ENCODE measurements around the gene GOLT1B. TPM values are rescaled to one million over a fixed set of nuclear protein-coding genes. Genes with fewer than 3 reads are reported as not detected.
"Not testable (repeated sequence)": the region's sequence is repeated elsewhere in the genome, so short reads cannot be mapped to it uniquely, and the experiment has no call there.

GOLT1B gene
- total RNA-seq, 1 experiment from 2014 or later: 19.0 TPM

DNA sequence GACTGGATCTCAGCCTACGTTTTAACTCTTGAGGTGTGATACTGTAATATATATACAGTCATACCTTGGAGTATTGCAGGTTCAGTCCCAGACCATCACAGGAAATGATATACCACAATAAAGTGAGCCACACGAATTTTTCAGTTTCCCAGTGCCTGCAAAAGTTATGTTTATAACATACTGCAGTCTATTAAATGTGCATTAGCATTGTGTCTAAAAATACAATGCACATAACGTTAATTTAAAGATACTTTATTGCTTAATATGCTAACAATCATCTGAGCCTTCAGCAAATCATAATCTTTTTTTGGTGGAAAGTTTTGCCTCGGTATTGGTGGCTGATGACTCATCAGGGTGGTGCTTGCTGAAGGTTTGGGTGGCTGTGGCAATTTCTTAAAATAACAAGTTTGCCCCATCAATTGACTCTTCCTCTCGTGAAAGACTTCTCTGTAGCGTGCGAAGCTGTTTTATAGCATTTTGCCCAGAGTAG is 45.3 kb upstream of the GOLT1B start:
- TF ChIP-seq EZH2 (IDR thresholded peaks at IDR 0.05; ENCODE audit: low read length, unreplicated experiment) (no peak), EZH2phosphoT487 (IDR thresholded peaks at IDR 0.05; ENCODE audit: borderline replicate concordance, low read length) (no peak)
- TF ChIP-seq, protein P1, sequence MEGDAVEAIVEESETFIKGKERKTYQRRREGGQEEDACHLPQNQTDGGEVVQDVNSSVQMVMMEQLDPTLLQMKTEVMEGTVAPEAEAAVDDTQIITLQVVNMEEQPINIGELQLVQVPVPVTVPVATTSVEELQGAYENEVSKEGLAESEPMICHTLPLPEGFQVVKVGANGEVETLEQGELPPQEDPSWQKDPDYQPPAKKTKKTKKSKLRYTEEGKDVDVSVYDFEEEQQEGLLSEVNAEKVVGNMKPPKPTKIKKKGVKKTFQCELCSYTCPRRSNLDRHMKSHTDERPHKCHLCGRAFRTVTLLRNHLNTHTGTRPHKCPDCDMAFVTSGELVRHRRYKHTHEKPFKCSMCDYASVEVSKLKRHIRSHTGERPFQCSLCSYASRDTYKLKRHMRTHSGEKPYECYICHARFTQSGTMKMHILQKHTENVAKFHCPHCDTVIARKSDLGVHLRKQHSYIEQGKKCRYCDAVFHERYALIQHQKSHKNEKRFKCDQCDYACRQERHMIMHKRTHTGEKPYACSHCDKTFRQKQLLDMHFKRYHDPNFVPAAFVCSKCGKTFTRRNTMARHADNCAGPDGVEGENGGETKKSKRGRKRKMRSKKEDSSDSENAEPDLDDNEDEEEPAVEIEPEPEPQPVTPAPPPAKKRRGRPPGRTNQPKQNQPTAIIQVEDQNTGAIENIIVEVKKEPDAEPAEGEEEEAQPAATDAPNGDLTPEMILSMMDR (conservative IDR thresholded peaks at IDR 0.05; ENCODE audit: low read depth, low read length): no peak
- peaks cover 2% of the 10 kb centered on the region; the same call in 1 of the 2 replicates for H3K36me3 ChIP-seq (ENCODE audit: low read depth, low read length)
- ChIA-PET CTCF (no interaction called here), POLR2A (ENCODE audit: unreplicated experiment) (no interaction called here)
- H3K9me2 ChIP-seq (replicated peaks; ENCODE audit: low read length): no peaks in the 10 kb centered on the region
- no peaks in the 10 kb centered on the region for H3K4me1 ChIP-seq (ENCODE audit: insufficient read depth, low read length)
- no peak overlapping the region for H3K4me3 ChIP-seq (ENCODE audit: low read length)
- intact Hi-C loops (cut with micrococcal nuclease): no loop called here
- H3K27ac ChIP-seq (ENCODE audit: low read length): no peak overlapping the region
- BruUV-seq (replicated peaks): no TSS peak
- no peaks in the 10 kb centered on the region for H3K9me3 ChIP-seq (ENCODE audit: low read length)
- H3K9ac ChIP-seq (ENCODE audit: low read length): no peak overlapping the region
- H3K79me2 ChIP-seq (ENCODE audit: low read length): no peaks in the 10 kb centered on the region
- H3K4me2 ChIP-seq (ENCODE audit: low read length): no peak overlapping the region
- H3K27me3 ChIP-seq (ENCODE audit: low read length): no peaks in the 10 kb centered on the region
- no peaks in the 10 kb centered on the region for H3F3A ChIP-seq (ENCODE audit: low read length, unreplicated experiment)
- ATAC-seq (no peak), DNase-seq (peak; percentile 10)
- no peaks in the 10 kb centered on the region for H4K20me1 ChIP-seq (ENCODE audit: low read length)
- no peak overlapping the region for H2AFZ ChIP-seq (ENCODE audit: low read length)

DNA sequence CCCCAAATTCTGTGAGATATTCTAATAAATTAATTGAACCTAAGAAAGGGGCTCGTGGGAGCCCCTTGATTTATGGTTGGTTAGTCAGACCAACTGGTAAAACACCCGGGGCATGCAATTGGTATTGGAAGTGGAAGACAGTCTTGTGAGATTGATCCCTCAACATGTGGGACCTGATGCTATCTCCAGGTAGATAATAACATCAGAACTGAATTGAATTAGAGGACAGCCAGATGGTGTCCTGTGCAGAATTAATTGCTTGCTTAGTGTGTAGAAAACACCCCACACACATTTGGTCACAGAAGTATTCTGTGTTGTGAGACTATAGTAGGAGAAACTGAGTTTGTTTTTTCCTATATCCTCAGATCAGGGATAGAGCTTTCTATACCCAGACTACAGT is 42.1 kb upstream of the GOLT1B start:
- Histone ChIP-seq H4K20me1 (ENCODE audit: low read length) (no peaks in the 10 kb centered on the region), H2AFZ (ENCODE audit: low read length) (no peak overlapping the region), H3K36me3 (ENCODE audit: low read depth, low read length) (peaks cover 2% of the 10 kb centered on the region; the same call in 1 of the 2 replicates), H3K79me2 (ENCODE audit: low read length) (no peaks in the 10 kb centered on the region), H3K27me3 (ENCODE audit: low read length) (no peaks in the 10 kb centered on the region), H3K27ac (ENCODE audit: low read length) (no peak overlapping the region), H3K4me2 (ENCODE audit: low read length) (no peak overlapping the region), H3F3A (ENCODE audit: low read length, unreplicated experiment) (no peaks in the 10 kb centered on the region), H3K4me1 (ENCODE audit: insufficient read depth, low read length) (no peaks in the 10 kb centered on the region), H3K9ac (ENCODE audit: low read length) (no peak overlapping the region), H3K9me2 (replicated peaks; ENCODE audit: low read length) (no peaks in the 10 kb centered on the region), H3K4me3 (ENCODE audit: low read length) (no peak overlapping the region), H3K9me3 (ENCODE audit: low read length) (no peaks in the 10 kb centered on the region)
- DNase-seq: no peak
- no TSS peak for BruUV-seq (replicated peaks)
- no peak for ATAC-seq
- ChIA-PET POLR2A (ENCODE audit: unreplicated experiment) (no interaction called here), CTCF (no interaction called here)
- TF ChIP-seq, protein P1 (conservative IDR thresholded peaks at IDR 0.05; ENCODE audit: low read depth, low read length): no peak
- TF ChIP-seq EZH2phosphoT487 (IDR thresholded peaks at IDR 0.05; ENCODE audit: borderline replicate concordance, low read length) (no peak), EZH2 (IDR thresholded peaks at IDR 0.05; ENCODE audit: low read length, unreplicated experiment) (no peak)
- intact Hi-C loops (cut with micrococcal nuclease): no loop called here

DNA sequence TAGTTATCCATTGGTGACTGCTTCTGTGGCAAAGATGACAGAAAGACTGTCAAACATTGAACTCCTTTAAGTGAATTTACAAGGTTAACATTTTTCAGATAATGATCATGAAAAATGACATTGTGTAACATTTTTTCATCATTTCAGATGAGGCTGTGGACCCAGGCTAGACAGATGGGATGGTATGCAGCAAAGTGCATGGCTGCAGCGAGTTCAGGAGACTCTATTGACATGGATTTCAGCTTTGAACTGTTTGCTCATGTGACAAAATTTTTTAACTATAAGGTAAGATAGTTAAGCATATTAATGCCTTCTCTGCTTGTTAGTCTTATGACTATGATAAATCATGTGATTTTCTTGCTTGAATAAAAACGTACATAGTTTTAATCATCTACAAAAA is 34.3 kb upstream of the GOLT1B start:
- H3K4me3 ChIP-seq (ENCODE audit: low read length); H3K9me2 ChIP-seq (replicated peaks; ENCODE audit: low read length); H3K4me2 ChIP-seq (ENCODE audit: low read length); BruUV-seq (replicated peaks); H3K36me3 ChIP-seq (ENCODE audit: low read depth, low read length); H4K20me1 ChIP-seq (ENCODE audit: low read length); DNase-seq; POLR2A ChIA-PET (ENCODE audit: unreplicated experiment); H3K4me1 ChIP-seq (ENCODE audit: insufficient read depth, low read length); CTCF ChIA-PET; H3K27me3 ChIP-seq (ENCODE audit: low read length); H3K9me3 ChIP-seq (ENCODE audit: low read length); H3K27ac ChIP-seq (ENCODE audit: low read length); H3F3A ChIP-seq (ENCODE audit: low read length, unreplicated experiment); ATAC-seq; H3K79me2 ChIP-seq (ENCODE audit: low read length); H3K9ac ChIP-seq (ENCODE audit: low read length); H2AFZ ChIP-seq (ENCODE audit: low read length): not testable (repeated sequence)
- intact Hi-C loops (cut with micrococcal nuclease): loop anchor here (10.0 kb wide), 1 partner anchor 213 kb away; no protein-coding TSS in a partner anchor

All from PC-3 (cell line).